Measurements from ENCODE around the gene DOK5. TPM values are rescaled to one million over a fixed set of nuclear protein-coding genes. Genes with fewer than 3 reads are reported as not detected.

Gene DOK5
- total RNA-seq, 3 donors from 2014 or later (not counting 1 experiment from before 2014, with no cell fraction given): not detected

GRCh38 chr20:54668271-54669039 lies 193.1 kb downstream of the DOK5 start:
- Mint-ChIP-seq H3K27ac (no peak overlapping the region), H3K4me3 (no peak overlapping the region), H3K27me3 (ENCODE audit: low read depth in 2 of 2) (peaks cover 7 to 10% of the 10 kb centered on the region in 2 donors), H3K36me3 (no peaks in the 10 kb centered on the region), H3K4me1 (peaks cover 0 to 5% of the 10 kb centered on the region in 2 donors), H3K9me3 (no peaks in the 10 kb centered on the region)
- intact Hi-C loops (cut with micrococcal nuclease): no loop called here
- 28% methylated on average over 12 of the region's 12 CpGs for WGBS (ENCODE audit: insufficient coverage)
- no peaks in the 10 kb centered on the region for H3K4me1 ChIP-seq (ENCODE audit: control insufficient read depth, insufficient read depth, low read length)
- no peak overlapping the region for H3K4me3 ChIP-seq (ENCODE audit: low read length)
- H3K27me3 ChIP-seq (ENCODE audit: control insufficient read depth, insufficient read depth, low read length): no peaks in the 10 kb centered on the region
- H3K36me3 ChIP-seq (ENCODE audit: control insufficient read depth, insufficient read depth, low read length): no peaks in the 10 kb centered on the region
- peak; percentile 63 for TF ChIP-seq CTCF (IDR thresholded peaks at IDR 0.05)
- peak in 2 of 3 donors; percentile 56 to 70 for ATAC-seq
- H3K27ac ChIP-seq (ENCODE audit: low read length): no peak overlapping the region
- no peaks in the 10 kb centered on the region for H3K9me3 ChIP-seq (ENCODE audit: control insufficient read depth, insufficient read depth, low read length)
- DNase-seq: peak in 1 of 2 donors; percentile 46

DNA sequence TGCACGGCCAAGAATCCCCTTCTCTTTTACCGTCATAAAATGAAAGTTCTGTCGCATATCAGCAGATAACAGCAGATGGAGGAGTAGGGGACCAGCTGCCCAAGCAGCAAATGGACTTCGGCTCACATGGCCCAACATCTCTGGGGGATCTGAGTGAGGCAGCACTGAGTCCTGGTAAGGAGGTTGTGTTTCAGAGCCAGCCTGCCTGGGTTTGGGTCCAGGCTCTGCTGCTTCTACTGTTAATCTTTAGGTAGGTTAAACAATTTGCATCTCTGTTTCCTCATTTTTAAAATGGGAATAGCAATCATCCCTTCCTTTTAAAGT lies 193.6 kb downstream of the DOK5 start:
- peaks cover 7 to 15% of the 10 kb centered on the region in 2 donors for H3K27me3 Mint-ChIP-seq (ENCODE audit: low read depth in 2 of 2)
- 80% methylated on average over 4 of the region's 4 CpGs for WGBS (ENCODE audit: insufficient coverage)

GRCh38 chr20:54678253-54678652 lies 202.9 kb downstream of the DOK5 start:
- WGBS (ENCODE audit: insufficient coverage): 78% methylated on average over 1 of the region's 1 CpG

More for the DNA sequence above, 193.6 kb downstream of the DOK5 start:
- no peaks in the 10 kb centered on the region for H3K9me3 ChIP-seq (ENCODE audit: control insufficient read depth, insufficient read depth, low read length)
- Mint-ChIP-seq H3K27ac (no peak overlapping the region), H3K4me3 (no peak overlapping the region), H3K9me3 (no peaks in the 10 kb centered on the region), H3K36me3 (no peaks in the 10 kb centered on the region), H3K4me1 (peaks cover 0 to 5% of the 10 kb centered on the region in 2 donors)
- DNase-seq (no peak), ATAC-seq (no peak)
- no peaks in the 10 kb centered on the region for H3K4me1 ChIP-seq (ENCODE audit: control insufficient read depth, insufficient read depth, low read length)
- TF ChIP-seq CTCF (IDR thresholded peaks at IDR 0.05): no peak
- no peaks in the 10 kb centered on the region for H3K36me3 ChIP-seq (ENCODE audit: control insufficient read depth, insufficient read depth, low read length)
- intact Hi-C loops (cut with micrococcal nuclease): no loop called here
- no peak overlapping the region for H3K4me3 ChIP-seq (ENCODE audit: low read length)
- H3K27ac ChIP-seq (ENCODE audit: low read length): no peak overlapping the region
- no peaks in the 10 kb centered on the region for H3K27me3 ChIP-seq (ENCODE audit: control insufficient read depth, insufficient read depth, low read length)

More at GRCh38 chr20:54678253-54678652, 202.9 kb downstream of the DOK5 start:
- Histone ChIP-seq H3K4me3 (ENCODE audit: low read length) (no peak overlapping the region), H3K9me3 (ENCODE audit: control insufficient read depth, insufficient read depth, low read length) (no peaks in the 10 kb centered on the region), H3K27ac (ENCODE audit: low read length) (no peak overlapping the region), H3K4me1 (ENCODE audit: control insufficient read depth, insufficient read depth, low read length) (no peaks in the 10 kb centered on the region), H3K36me3 (ENCODE audit: control insufficient read depth, insufficient read depth, low read length) (no peaks in the 10 kb centered on the region), H3K27me3 (ENCODE audit: control insufficient read depth, insufficient read depth, low read length) (no peaks in the 10 kb centered on the region)
- H3K4me1 Mint-ChIP-seq: peaks cover 0 to 4% of the 10 kb centered on the region in 2 donors
- H3K4me3 Mint-ChIP-seq: no peak overlapping the region
- intact Hi-C loops (cut with micrococcal nuclease): no loop called here
- H3K36me3 Mint-ChIP-seq: no peaks in the 10 kb centered on the region
- TF ChIP-seq CTCF (IDR thresholded peaks at IDR 0.05): no peak
- H3K9me3 Mint-ChIP-seq: no peaks in the 10 kb centered on the region
- DNase-seq (no peak), ATAC-seq (no peak)
- H3K27me3 Mint-ChIP-seq (ENCODE audit: low read depth in 2 of 2): peaks cover 11 to 16% of the 10 kb centered on the region in 2 donors
- no peak overlapping the region for H3K27ac Mint-ChIP-seq
